Hematopoietic multipotent progenitor cell (in vitro differentiated cells): ENCODE measurements around the gene PRKN. TPM values are rescaled to one million over a fixed set of nuclear protein-coding genes. Genes with fewer than 3 reads are reported as not detected.

Source experiments
- DNase-seq, 3 donors: peaks; one replicate each; pipeline ENCODE4 v3.0.0-alpha.2; 2011 to 2015; ENCODE audit warnings: low read depth in 2 of 3, low spot score in 2 of 3
- total RNA-seq: library from RNA; depleted of rRNA; stranded (reverse); fragments of >200 nt; gene quantifications from one replicate; pipeline ENCODE4 v1.2.3, GENCODE V29; 2012

The PRKN gene
- total RNA-seq, 1 donor, result 7.0 TPM

DNA sequence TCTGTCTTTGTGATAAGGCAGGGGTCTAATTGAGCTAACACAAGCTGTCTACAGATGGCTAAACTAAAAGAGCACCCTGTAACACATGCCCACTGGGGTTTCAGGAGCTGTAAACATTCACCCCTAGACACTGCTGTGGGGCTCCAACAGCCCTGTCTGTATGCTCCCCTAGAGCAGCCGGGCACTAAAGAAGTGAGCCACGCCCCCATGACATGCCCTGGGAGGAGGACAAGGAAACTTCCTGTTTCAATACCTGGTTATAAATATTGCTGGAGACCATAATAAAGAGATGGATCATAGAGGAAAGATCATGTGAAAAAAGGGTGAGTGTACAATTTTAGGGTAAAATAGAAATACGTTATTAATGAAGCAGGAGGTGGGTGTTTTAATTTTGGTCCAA is 786.0 kb downstream of the PRKN start:
- no peak for DNase-seq

DNA sequence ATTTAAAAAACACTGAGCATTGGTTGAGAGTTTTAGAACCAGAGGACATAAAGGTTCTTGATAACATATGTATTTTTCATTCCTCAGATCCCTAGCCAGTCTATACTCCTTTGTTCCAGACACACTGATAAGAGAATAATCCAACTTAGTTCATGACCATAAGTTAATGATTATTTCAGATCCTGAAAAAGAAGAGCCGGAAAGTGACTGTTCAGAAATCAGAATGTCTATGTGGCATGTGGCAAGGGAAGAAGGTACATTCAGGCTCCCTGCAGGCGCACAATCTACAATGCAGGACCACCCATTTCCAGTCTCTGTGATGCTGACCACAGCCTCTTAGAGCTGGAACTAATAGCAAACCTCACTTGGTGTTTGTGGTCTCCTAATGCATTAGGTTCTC is 787.0 kb downstream of the PRKN start:
- no peak for DNase-seq

DNA sequence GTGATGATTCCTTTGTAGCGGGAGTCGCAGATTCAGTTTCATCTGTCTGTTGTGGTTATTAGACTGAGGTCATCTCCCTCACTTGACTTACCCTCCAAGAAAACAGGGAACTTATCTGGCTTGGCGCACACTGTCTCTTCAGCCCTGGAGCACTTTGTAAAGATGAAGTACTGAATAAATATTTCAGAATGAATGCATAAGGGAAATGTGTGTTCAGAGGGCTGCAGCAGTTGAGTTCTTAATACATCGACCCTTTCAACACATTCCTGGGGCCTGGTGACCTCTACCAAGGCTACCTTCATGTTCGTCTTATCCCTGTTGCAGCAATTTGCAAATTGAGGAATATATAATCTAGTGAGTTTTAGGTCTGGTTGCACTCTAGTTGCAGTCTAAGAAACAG is 801.2 kb downstream of the PRKN start:
- no peak for DNase-seq

DNA sequence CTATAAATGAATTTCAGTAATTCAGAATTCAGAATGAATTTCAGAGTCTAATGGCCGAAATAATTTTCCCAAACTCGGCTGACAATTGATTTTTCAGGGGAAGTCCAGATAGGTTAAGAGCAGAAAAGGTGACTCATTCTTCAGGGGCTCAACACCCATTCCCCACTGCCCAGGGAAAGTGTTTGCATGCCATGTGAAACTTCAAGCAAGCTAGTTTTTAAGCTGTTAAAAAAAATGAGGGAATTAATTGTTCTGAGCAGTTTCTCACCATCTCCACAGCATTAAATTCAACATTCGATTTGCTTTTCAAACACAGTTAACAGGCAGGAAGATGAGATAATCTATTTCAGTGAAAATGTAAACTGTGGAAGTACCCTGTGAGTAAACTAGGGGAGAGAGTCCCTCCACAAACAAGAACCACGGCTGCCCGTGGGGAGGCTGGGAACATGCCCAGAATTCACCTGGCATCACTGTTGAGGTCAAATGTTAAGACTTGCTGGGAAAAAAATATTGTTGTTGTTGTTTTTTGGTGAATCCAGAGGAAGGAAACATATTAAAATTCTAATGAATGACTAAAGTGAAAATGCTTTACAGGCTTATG is 803.0 kb downstream of the PRKN start:
- DNase-seq, result no peak

DNA sequence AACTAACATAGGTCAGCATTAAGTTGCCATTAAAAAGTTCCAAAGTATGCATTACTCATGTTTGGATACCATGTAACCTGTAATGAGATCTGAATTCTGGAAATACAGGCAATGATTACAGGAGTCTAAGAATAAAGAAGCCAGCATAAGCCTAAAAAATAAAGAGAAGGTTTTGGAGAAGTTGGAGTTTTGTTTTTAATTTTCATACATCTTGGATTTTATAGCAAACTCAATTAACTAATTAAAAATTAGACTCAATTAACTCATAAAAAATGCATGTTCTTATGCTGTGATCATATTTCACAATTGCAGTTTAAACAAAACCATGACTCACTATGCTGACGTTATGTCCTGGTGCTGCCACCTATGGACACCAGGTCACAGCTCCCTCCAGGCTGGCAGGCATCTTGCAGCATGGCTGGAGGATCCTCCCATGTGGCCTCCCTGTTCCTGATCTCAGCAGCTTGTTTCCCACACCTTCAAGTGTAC is 804.9 kb downstream of the PRKN start:
- peak in 2 of 3 donors; percentile 71 to 78 for DNase-seq

DNA sequence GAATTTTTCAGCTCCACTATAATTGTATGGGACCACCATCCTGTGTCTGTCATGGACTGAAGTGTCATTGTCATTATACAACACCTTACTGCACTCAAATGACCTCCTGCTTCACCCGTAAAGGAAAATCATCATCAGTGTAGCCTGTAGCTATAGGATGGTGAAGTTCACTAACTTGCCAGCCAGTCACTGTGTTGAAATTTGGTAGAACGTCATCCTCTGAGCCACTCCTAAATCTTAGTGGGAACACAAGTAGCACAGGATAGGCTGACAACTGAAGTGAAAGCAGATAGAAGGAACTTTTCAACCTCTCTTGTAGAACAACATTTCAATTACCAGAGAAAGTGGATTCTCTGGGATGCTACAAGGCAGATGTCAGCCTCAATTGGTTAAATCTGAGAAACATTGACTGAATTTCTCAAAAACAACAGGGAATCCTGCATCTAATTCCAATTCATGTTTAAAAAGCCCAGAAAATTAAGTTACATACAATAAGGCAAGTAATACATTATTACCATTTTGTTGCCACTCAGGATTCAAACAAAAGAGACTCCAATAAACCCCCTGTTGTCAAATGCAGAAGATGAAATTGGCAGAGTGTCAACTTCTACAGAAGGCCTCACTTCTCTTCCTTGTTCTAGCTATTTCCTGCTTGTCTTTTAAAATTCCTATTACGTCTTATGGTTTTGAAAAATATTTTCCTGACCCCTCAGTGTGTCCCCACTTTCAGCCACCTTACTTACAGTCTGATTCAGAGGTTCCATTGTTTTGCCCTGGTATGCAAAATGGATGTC is 805.8 kb downstream of the PRKN start:
- peak in 1 of 3 donors; percentile 51 for DNase-seq

DNA sequence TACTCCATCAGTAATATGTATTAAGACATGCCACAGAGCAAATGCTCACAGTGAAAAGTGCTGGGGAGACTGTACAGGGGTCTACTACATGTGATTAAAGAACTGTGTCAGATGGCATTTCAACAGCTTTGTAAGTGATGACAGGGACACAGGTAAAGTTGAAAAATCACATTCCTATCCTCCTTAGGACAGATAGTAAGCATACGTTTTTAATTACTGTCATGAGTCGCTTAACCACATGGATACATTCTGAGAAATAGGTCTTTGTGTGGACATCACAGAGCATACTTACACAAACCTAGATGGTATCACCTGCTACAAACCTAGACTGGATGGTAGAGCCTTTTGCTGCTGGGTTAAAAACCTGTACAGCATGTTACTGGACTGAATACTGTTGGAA is 807.9 kb downstream of the PRKN start:
- no peak for DNase-seq

DNA sequence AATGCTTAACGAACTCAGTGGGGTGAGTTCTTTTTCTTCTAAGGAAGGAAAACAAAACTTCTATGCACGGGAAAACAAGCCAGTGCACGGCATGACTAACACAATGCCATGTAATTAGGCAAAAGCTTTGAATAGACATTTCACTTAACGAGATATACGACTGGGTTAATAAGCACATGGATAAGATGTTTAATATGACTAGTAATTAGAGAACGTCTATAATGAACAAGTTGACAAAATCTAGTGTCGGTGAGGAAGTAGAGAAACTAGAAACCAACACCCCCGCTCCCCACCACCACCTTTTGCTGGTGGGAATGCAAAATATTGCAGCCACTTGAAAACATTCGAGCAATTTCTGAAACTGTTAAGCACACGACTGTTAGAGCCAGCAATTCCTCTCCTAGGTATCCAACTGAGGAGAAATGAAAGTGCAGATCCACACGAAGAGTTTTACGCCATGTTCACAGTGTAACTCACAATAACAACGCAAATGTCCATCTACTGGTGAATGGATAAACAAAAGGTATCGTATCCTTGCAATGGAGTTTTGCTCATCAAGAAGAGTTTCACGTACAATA is 808.8 kb downstream of the PRKN start:
- DNase-seq, result no peak

DNA sequence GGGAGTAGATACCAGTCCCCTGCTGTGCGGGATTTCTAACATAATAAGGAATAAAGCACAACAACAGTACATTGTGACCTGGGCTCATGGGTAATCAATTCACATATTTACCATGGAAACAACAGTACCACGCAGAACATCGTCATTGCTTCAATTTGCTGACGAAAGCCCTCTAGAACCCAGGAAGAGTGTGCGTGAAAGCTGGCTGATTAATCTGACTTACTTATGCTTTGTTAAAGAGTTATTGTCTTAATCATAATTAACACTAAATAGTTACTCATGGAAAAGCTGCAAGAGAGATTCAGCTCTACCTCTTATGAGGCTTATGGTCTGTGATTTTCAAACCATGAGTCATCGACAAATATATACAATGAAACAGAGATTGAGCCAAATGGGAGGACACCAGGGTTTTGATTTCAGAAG is 809.4 kb downstream of the PRKN start:
- DNase-seq, result no peak

DNA sequence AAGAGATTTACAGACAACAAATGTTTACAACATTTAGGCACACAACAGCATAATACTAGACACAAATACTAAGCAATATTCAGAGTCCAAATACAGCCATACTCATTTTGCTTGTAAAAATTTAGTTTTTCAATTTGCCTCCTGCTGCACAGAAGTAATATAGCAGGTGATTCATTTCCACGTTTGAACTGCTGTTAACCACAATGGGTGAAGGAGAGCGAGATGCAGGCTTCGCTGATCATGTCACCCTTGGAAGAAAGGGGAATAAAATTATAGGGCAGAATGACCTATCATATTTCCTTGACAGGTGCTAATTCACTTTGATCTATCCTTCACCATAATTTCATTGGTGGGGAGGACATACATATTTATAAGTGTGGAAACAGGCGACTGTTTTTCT is 809.9 kb downstream of the PRKN start:
- DNase-seq, result peak in 2 of 3 donors; percentile 35 to 65

DNA sequence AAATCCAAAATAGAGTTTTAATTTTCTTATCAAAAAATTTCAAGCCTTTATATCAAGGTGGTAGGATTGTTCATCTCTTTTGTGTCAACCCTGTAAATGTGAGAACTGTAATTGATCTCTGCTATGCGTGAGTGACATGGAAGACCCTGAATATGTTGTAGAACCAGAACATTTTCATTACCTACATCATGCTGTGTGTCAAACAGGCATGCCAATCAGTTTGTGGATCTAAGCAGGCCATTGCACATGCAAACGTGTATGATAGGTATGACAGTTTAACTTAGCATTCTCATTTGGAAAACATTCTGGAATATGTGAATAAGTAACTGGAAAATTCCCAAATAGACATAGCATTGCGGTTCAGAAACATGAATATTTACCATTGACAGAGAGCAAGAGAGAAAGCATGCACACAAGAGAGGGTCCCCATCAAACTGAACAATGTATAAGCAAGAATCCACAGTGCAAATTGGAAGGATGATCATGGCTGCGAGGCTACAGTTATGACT is 812.1 kb downstream of the PRKN start:
- no peak for DNase-seq

DNA sequence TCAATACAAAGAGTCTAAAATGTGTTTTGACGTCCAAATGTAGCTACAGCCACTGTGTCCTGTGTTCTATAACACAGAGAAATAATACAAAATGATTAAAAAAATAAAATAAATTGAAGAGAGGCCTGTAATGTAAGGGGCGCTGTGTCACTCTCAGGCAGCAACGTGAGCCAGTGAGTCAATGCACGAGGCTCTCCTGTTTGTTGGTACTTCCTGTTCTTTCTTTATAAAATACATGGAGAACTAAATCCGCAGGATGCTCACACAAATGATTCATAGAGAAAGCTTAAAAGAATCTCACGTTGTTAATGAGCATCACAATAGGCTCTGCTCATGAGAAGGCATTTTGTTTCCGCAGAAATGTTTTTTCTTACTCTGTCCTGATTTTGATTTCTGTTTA is 818.7 kb downstream of the PRKN start:
- no peak for DNase-seq

DNA sequence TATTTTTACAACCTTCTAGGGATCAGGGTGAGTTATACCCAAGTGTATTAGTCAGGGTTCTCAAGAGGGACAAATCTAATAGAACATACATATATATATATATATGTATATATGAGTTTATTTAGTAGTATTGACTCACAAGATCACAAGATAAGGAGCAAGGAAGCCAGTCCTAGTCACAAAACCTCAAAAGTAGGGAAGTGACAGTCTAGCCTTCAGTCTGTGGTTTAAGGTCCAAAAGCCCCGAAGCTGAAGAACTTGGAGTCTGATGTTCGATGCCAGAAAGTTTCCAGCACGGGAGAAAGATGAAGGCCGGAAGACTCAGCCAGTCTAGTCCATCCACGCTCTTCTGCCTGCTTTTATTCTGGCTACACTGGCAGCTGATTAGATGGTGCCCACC is 821.0 kb downstream of the PRKN start:
- peak in 2 of 3 donors; percentile 44 to 69 for DNase-seq

DNA sequence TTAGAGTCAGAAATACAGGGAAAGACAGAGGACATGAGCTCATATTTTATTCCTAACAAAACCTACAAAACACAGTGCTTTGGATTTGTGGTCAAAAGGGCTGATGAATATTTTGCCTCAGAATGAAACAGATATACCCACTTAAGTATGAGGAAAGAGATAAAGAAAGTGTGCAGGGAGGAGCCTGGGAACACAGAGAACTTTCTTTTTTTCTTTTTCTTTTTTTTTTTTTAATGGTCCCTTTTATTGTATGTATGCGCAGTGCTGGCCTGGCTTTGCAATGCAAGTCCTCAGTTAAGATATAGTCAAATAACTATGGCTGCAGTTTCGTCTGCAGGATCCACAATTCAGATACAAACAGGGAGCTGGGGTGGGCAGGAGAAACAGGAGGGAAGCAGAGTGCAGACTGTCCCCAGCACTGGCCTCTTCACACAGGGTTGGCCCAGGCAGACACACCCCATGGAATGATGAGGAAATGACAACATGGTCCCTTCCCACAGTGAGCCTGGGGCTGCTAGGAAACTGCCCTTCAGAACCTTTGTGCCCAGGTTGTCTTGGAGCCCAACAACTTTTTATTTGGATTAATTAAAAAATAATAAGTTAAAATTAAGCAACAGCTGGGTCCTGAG is 823.9 kb downstream of the PRKN start:
- no peak for DNase-seq

DNA sequence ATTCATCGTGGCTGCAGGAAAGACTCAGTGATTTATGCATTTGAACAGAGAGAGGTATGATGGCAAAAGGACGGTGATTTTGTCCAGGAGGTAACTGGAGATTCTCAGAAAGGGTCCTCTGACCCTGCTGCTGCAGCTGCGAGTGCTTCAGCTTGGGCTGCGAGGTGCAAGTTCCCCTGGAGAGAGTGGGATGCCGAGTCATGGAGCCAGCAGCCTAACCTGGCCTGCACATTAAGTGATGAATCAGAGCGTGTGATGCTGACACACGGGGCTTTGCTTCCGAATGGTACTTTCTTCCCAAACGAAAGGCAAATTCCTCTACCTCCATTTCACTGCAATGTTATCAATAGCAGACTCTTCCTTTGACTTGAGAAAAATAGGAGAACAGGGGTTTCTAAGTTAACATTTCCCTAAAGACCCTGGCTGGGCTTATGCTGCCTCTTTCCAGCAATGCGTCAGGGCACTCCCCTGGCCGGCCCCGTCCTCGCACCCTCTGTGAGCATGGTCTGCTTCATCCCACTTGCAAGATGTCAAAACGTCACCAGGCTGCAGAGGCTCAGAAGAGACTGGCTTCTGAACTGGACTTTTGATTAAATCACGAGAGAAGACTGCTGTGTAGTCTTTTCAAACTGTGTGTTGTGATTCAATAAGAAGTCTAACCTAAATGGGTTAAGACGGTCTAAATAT is 825.7 kb downstream of the PRKN start:
- no peak for DNase-seq

DNA sequence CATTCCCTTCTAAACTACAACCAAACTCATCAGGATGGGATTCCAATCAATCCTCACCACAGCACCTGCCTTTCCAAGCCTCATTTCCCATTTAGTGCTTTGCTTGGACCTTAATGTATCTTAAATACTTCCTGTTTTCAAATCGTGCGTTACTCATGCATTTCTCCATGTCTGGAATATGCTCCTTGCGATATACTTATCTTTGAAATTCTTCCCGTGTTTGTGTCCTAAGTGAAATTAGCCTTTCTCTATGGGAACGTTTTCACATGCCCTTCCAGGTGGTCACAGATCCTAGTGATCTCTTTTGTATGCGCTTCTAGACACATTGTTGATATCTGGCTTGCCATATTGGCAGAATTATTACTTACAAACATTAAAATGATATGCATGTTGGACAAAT is 833.1 kb downstream of the PRKN start:
- DNase-seq, result no peak

DNA sequence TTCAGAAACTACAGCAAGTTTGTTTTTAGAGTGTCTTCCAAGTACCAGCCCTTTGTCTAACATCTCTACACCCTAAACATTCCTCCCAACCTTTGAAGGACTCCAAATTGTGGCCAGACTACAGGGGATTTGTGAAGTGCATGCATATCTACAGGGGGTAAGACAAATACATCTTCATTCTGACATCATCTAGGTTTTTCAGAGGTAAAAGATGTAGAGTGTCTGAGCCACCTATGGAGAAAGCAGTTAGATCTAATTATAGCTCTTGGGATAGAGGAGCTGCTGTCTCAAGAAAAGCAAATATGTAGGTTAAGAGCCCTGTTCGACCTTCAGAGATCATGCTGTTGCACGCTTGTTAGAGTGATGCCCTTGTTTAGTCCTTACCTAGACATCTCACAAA is 836.0 kb downstream of the PRKN start:
- DNase-seq, result no peak

DNA sequence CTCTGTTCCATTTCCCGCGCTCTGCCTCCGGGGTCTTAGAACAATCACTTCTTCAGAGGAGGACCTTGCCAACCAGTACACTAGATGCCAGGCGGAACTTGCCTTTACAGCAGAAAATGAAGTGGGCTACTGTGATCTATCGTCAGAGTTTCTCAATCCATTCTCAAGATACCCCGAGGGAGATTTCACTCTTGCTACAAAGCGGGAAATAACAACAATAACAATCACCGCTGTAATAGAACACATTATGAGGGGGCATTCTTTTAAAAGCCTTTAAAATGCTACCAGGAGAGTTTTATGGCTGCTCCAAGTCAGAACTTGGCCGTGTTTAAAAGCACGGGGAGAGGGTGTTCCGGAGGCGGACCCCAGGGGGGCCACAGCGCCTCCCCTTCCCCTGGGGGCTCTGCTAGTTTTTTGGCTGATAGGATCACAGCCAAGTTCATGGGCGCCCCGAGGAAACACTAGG is 836.7 kb downstream of the PRKN start:
- DNase-seq, result peak in 1 of 3 donors; percentile 39

DNA sequence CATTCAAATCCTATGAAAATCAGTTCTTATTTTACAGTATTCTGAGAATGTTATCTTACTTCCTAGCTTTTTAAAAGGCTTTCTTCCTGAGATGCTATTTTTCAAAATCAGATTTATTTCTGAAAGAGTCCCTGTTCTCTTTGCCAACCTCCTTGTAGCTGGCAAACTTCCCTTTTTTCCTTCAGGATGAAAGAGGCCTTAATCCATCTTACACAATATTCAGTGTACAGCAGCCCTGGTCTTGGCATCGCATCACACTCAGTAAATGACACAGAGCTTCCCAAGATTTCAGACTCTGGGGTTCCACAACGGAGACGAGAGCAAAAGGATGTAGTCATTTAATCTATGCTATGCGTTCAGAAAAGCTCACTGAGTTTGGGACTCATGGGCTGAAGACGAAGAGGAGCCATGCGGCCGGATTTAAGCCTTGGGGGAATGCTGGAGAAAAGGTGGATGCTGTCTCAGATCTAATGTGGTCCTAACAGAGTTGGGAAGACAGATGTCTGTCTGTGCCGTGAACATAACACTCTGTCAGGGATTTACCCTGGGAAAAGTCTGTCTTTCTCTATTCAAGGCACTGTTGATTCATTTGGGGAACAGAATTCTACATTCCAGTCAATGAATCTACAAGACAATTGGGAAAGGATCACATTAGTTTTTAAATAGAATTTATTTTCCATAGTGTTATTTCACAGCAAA is 837.3 kb downstream of the PRKN start:
- DNase-seq, result no peak

DNA sequence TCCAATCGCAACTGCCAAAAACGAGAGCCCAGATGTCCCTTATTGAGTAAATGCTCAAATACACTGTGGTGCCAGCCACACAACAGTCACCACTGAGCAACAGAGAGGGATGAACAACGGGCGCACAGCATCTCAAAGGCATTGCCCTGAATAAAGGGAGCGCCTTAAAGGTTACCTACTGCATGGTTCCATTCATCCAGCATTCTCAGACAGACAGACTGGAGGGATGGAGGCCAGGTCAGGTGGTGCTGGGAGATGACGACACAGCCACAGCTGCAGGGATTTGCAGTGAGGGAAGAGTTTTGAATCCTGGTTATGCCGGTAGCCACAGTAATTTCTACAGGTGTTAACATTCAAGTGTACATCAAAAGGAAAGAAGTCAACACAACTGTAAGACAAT is 838.2 kb downstream of the PRKN start:
- no peak for DNase-seq
